HepG2 (cell line): Measurements from ENCODE around the gene APBB2. TPM values are rescaled to one million over a fixed set of nuclear protein-coding genes. Genes with fewer than 3 reads are reported as not detected.

ENCODE experiments used
- ATAC-seq: fragments of 200-7000 bp; cut with Tn5 transposase; 3 replicates; pipeline ENCODE4 v1.9.1; 2020; ENCODE audit warnings: mild to moderate bottlenecking, moderate library complexity
- BruUV-seq: library from RNA; stranded (reverse); fragments of 400-500 nt; replicated peaks from 2 replicates; lab custom pipeline; 2021; lab: Mats Ljungman, UMichigan
- CTCF ChIA-PET: fragments of 300-600 bp; formaldehyde crosslinking; extraction: SDS; loops from one replicate; lab custom pipeline; 2021; ENCODE audit warnings: low total read pairs, inconsistent platforms, low intra/inter-chr PET ratio; lab: Yijun Ruan, JAX
- POLR2A ChIA-PET: fragments of 350-600 bp; sonication (Branson Sonifier 250); formaldehyde crosslinking; loops from one replicate; lab custom pipeline; 2020; ENCODE audit warnings: antibody characterized with exemption, inconsistent platforms; lab: Yijun Ruan, JAX
- DNase-seq: peaks from one replicate; pipeline ENCODE4 v3.0.0-alpha.2; 2015; ENCODE audit warnings: low spot score
- FAIRE-seq: peaks from 3 replicates; lab custom pipeline; 2011; peaks lifted over from hg19 to GRCh38; lab: Jason Lieb, UNC
- H2AFZ ChIP-seq: one replicate; pipeline ENCODE4 v1.6.1; 2011; ENCODE audit warnings: low read length, inconsistent platforms
- H3K27ac ChIP-seq: fragments of 300-600 bp; 3 replicates; pipeline ENCODE4 v1.8.0; 2011; ENCODE audit warnings: mixed run types, mild to moderate bottlenecking, mixed read lengths, low read length, inconsistent platforms; ENCODE audit not compliant: insufficient read depth; ENCODE audit errors: extremely low read length
- H3K27me3 ChIP-seq, 2 experiments: fragments of 200-600 bp in 1 of 2; 2 replicates in 1 of 2; 3 replicates in 1 of 2; pipeline versions ENCODE4 v1.6.0 to v1.8.0; 2011; ENCODE audit warnings: low read length in 2 of 2, mild to moderate bottlenecking in 2 of 2, moderate library complexity in 2 of 2, inconsistent platforms in 1 of 2; ENCODE audit not compliant: insufficient read depth in 2 of 2, control insufficient read depth in 1 of 2
- H3K36me3 ChIP-seq, 2 experiments: fragments of 200-600 bp in 1 of 2; replicated peaks in 1 of 2; 2 replicates in 1 of 2; 3 replicates in 1 of 2; pipeline versions ENCODE4 v1.5.1 to v1.8.0; 2011; ENCODE audit warnings: low read length in 2 of 2, inconsistent platforms in 1 of 2; ENCODE audit not compliant: insufficient read depth in 2 of 2, control insufficient read depth in 1 of 2
- H3K4me1 ChIP-seq: 2 replicates; pipeline ENCODE4 v1.5.1; 2012; ENCODE audit warnings: low read length, inconsistent platforms; ENCODE audit not compliant: insufficient read depth
- H3K4me2 ChIP-seq: 2 replicates; pipeline ENCODE4 v1.6.0; 2011; ENCODE audit warnings: low read depth, low read length, inconsistent platforms
- H3K4me3 ChIP-seq, 3 experiments: fragments of 200-600 bp in 1 of 3; sonication (generic), shearing (Covaris generic) in 1 of 3; replicated peaks in 1 of 3; 2 replicates each; pipeline ENCODE4 v1.5.1; 2011 to 2016; ENCODE audit warnings: low read length in 3 of 3, inconsistent platforms in 2 of 3, low read depth in 2 of 3, mild to moderate bottlenecking in 2 of 3, control low read depth in 1 of 3, mixed read lengths in 1 of 3; ENCODE audit not compliant: insufficient read depth in 1 of 3
- H3K79me2 ChIP-seq: one replicate; pipeline ENCODE4 v1.6.1; 2011; ENCODE audit warnings: low read length, inconsistent platforms; ENCODE audit not compliant: insufficient read depth
- H3K9ac ChIP-seq: 2 replicates; pipeline ENCODE4 v1.6.0; 2011; ENCODE audit warnings: mild to moderate bottlenecking, low read depth, low read length, inconsistent platforms; ENCODE audit not compliant: insufficient read depth
- H3K9me3 ChIP-seq: 2 replicates; pipeline ENCODE4 v1.5.1; 2012; ENCODE audit warnings: mild to moderate bottlenecking, low read length
- H4K20me1 ChIP-seq: 2 replicates; pipeline ENCODE4 v1.6.0; 2011; ENCODE audit warnings: inconsistent platforms, mild to moderate bottlenecking, low read length, moderate library complexity; ENCODE audit not compliant: insufficient read depth
- CBX5 ChIP-seq: sonication (generic); formaldehyde crosslinking; IDR thresholded peaks from 2 replicates; pipeline ENCODE4 v1.4.0; 2020; ENCODE audit warnings: missing genetic modification reagents, borderline replicate concordance
- FOXK1 ChIP-seq: sonication (generic); formaldehyde crosslinking; IDR thresholded peaks from 2 replicates; pipeline ENCODE4 v1.4.0; 2020; ENCODE audit warnings: low read depth, missing genetic modification reagents, borderline replicate concordance
- HHEX ChIP-seq: IDR thresholded peaks from 2 replicates; pipeline ENCODE4 v1.6.1; 2016; ENCODE audit warnings: control low read depth
- ISX ChIP-seq: sonication (generic); formaldehyde crosslinking; conservative IDR thresholded peaks from 2 replicates; pipeline ENCODE4 v1.5.0; 2020; ENCODE audit warnings: missing genetic modification reagents
- MAX ChIP-seq: IDR thresholded peaks from 2 replicates; pipeline ENCODE4 v1.6.1; 2012; ENCODE audit warnings: inconsistent platforms
- SP2 ChIP-seq: sonication (generic); formaldehyde crosslinking; IDR thresholded peaks from 2 replicates; pipeline ENCODE4 v1.5.1; 2020; ENCODE audit warnings: mild to moderate bottlenecking, missing genetic modification reagents
- U2AF2 ChIP-seq: fragments of 200-400 bp; formaldehyde crosslinking; IDR thresholded peaks from 2 replicates; pipeline ENCODE4 v1.6.1; 2017; ENCODE audit warnings: low read depth, mild to moderate bottlenecking, low read length
- YEATS4 ChIP-seq: sonication (generic); formaldehyde crosslinking; IDR thresholded peaks from 2 replicates; pipeline ENCODE4 v1.4.0; 2020; ENCODE audit warnings: missing genetic modification reagents, borderline replicate concordance
- ZBTB7B ChIP-seq: sonication (generic); formaldehyde crosslinking; IDR thresholded peaks from 2 replicates; pipeline ENCODE4 v1.4.0; 2020; ENCODE audit warnings: missing genetic modification reagents
- ZNF205 ChIP-seq: IDR thresholded peaks from 2 replicates; pipeline ENCODE4 v1.6.1; 2018; ENCODE audit warnings: missing biosample characterization, missing genetic modification reagents
- ZNF30 ChIP-seq: sonication (generic); formaldehyde crosslinking; IDR thresholded peaks from 2 replicates; pipeline ENCODE4 v1.5.0; 2020; ENCODE audit warnings: mild to moderate bottlenecking, missing genetic modification reagents
- ZNF512B ChIP-seq: sonication (generic); formaldehyde crosslinking; IDR thresholded peaks from 2 replicates; pipeline ENCODE4 v1.5.1; 2020; ENCODE audit warnings: missing genetic modification reagents, mild to moderate bottlenecking, borderline replicate concordance
- ZNF562 ChIP-seq: sonication (generic); formaldehyde crosslinking; IDR thresholded peaks from 2 replicates; pipeline ENCODE4 v1.8.0; 2022; ENCODE audit warnings: missing genetic modification reagents, borderline replicate concordance
- ZNF605 ChIP-seq: sonication (generic); formaldehyde crosslinking; IDR thresholded peaks from 2 replicates; pipeline ENCODE4 v1.8.0; 2022; ENCODE audit warnings: mild to moderate bottlenecking, missing genetic modification reagents
- ZNF782 ChIP-seq: sonication (generic); formaldehyde crosslinking; IDR thresholded peaks from 2 replicates; pipeline ENCODE4 v1.4.0; 2020; ENCODE audit warnings: missing genetic modification reagents, mild to moderate bottlenecking, borderline replicate concordance
- ZNF850 ChIP-seq: sonication (generic); formaldehyde crosslinking; conservative IDR thresholded peaks from 2 replicates; pipeline ENCODE4 v1.9.0; 2021; ENCODE audit warnings: mild to moderate bottlenecking, missing genetic modification reagents
- WGBS: methylation state at CpG from one replicate; pipeline ENCODE4 v1.1.6; 2017; ENCODE audit warnings: low lambda C conversion rate; 5-methylcytosine and 5-hydroxymethylcytosine counted together
- in situ Hi-C: cut with HindIII; loops from 2 replicates; pipeline ENCODE4 v1.10.0; 2017; ENCODE audit warnings: low pct_unique_long_range_greater_than_20kb; ENCODE audit not compliant: extremely low pct_ligation_motif_present
- intact Hi-C: fragments of 100-400 bp; cut with micrococcal nuclease; formaldehyde crosslinking; loops from one replicate; pipeline ENCODE4 v1.10.0; 2022; ENCODE audit not compliant: unreplicated experiment
- polyA plus RNA-seq, 8 experiments: library from polyadenylated mRNA; depleted of rRNA in 3 of 8; stranded (reverse) in 7 of 8; unstranded in 1 of 8; fragments of >200 nt; fragmentation: Illumina TruSeq in 4 of 8; extraction: Trizol in 4 of 8; gene quantifications; 2 replicates each; pipeline versions ENCODE4 v1.2.1 to v1.2.3, GENCODE V29; 2011 to 2016; ENCODE audit warnings: low read depth in 4 of 8, missing spikeins in 1 of 8, mixed read lengths in 1 of 8; ENCODE audit not compliant: insufficient read depth in 1 of 8
- total RNA-seq, 5 experiments: library from RNA; depleted of rRNA; stranded (reverse); fragments of >200 nt; fragmentation: Illumina TruSeq; extraction: Trizol; gene quantifications; 2 replicates each; pipeline ENCODE4 v1.2.3, GENCODE V29; 2016; ENCODE audit warnings: low read depth in 1 of 5

The APBB2 gene
- total and polyA plus RNA-seq, 2 of the 13 experiments (the other 11 are each of a cell fraction or from before 2014, with no cell fraction given) = 11.7 to 17.0 TPM

- TF ChIP-seq U2AF2 = no peak
- no peak for TF ChIP-seq ZNF512B (CRISPR knock-in tag)
- no peak for TF ChIP-seq ZBTB7B (CRISPR knock-in tag)
- TF ChIP-seq HHEX (CRISPR knock-in tag) = no peak
- TF ChIP-seq ZNF782 (CRISPR knock-in tag) = no peak
- TF ChIP-seq ISX (CRISPR knock-in tag) = no peak
- no peak for TF ChIP-seq ZNF30 (CRISPR knock-in tag)
- no peak for TF ChIP-seq YEATS4 (CRISPR knock-in tag)
- no peak for TF ChIP-seq ZNF205 (CRISPR knock-in tag)
- TF ChIP-seq CBX5 (CRISPR knock-in tag) = no peak
- TF ChIP-seq FOXK1 = no peak
- no peak for TF ChIP-seq MAX
- TF ChIP-seq ZNF850 = no peak
- TF ChIP-seq ZNF605 (CRISPR knock-in tag) = no peak
- TF ChIP-seq ZNF562 = no peak
- TF ChIP-seq SP2 = no peak
- intact Hi-C loops = loop anchor here (5.0 kb wide), 1 partner anchor 308 kb away; no protein-coding TSS in a partner anchor
- Histone ChIP-seq H2AFZ (no peak overlapping the region), H3K9me3 (no peaks in the 10 kb centered on the region), H3K79me2 (no peaks in the 10 kb centered on the region), H3K27me3 (no peaks in the 10 kb centered on the region), H3K27ac (no peak overlapping the region), H3K4me2 (no peak overlapping the region), H4K20me1 (no peaks in the 10 kb centered on the region), H3K4me1 (peaks cover 7% of the 10 kb centered on the region; the same call in 1 of the 2 replicates), H3K36me3 (peaks cover 0 to 1% of the 10 kb centered on the region in 2 experiments; a peak in 3 of 5 replicates), H3K4me3 (no peak overlapping the region), H3K9ac (no peak overlapping the region)
- ChIA-PET POLR2A (interaction anchor here (0.9 to 1.4 kb wide), 2 partner anchors 289 to 292 kb away, joined by 3 to 5 read pairs; partner anchors contain the start of gene APBB2), CTCF (no interaction called here)
- FAIRE-seq = no peak
- no peak for ATAC-seq
- in situ Hi-C loops = loop anchor here (5.0 kb wide), 1 partner anchor 293 kb away; no protein-coding TSS in a partner anchor
- no TSS peak for BruUV-seq
- no peak for DNase-seq
- 86% methylated on average over 6 of the region's 6 CpGs for WGBS
These were observed 289.6 kb downstream of the APBB2 start for GRCh38 chr4:40924793-40925117.
